Forelimb muscle (tissue), 1 donor: Measurements from ENCODE around the gene ACTG1. TPM values are rescaled to one million over a fixed set of nuclear protein-coding genes. Genes with fewer than 3 reads are reported as not detected.

Source experiments
- DNase-seq: peaks from one replicate; pipeline ENCODE4 v3.0.0-alpha.2; 2013; ENCODE audit warnings: low read depth
- polyA plus RNA-seq: library from polyadenylated mRNA; unstranded; fragments of 120-200 nt; gene quantifications from one replicate; pipeline ENCODE4 v1.2.1, GENCODE V29; 2013; ENCODE audit not compliant: insufficient read length

The ACTG1 gene
- polyA plus RNA-seq, 1 donor = 935 TPM

GRCh38 chr17:81518113-81518784 is 5.7 kb upstream of the ACTG1 start:
- DNase-seq = no peak

GRCh38 chr17:81517339-81518112 is 4.9 kb upstream of the ACTG1 start:
- no peak for DNase-seq

GRCh38 chr17:81517009-81517338 is 4.4 kb upstream of the ACTG1 start:
- DNase-seq = no peak

GRCh38 chr17:81516439-81516838 is 3.8 kb upstream of the ACTG1 start:
- no peak for DNase-seq

- DNase-seq = no peak
Measured at GRCh38 chr17:81515530-81516041, 3.0 kb upstream of the ACTG1 start.

GRCh38 chr17:81514739-81515529 is 2.3 kb upstream of the ACTG1 start:
- DNase-seq = no peak

GRCh38 chr17:81514489-81514738 is 1.8 kb upstream of the ACTG1 start:
- DNase-seq = no peak

GRCh38 chr17:81513753-81514488 is 1.3 kb upstream of the ACTG1 start:
- no peak for DNase-seq

- DNase-seq = no peak
Measured at GRCh38 chr17:81513372-81513752, 763 bp upstream of the ACTG1 start.

- no peak for DNase-seq
Measured at GRCh38 chr17:81511804-81512561, 616 bp downstream of the ACTG1 start.

GRCh38 chr17:81511554-81511803 is 1.1 kb downstream of the ACTG1 start:
- no peak for DNase-seq

- DNase-seq = no peak
Measured at GRCh38 chr17:81510785-81511553, 1.6 kb downstream of the ACTG1 start.

- DNase-seq = no peak
Measured at GRCh38 chr17:81509972-81510784, 2.4 kb downstream of the ACTG1 start.

- DNase-seq = no peak
Measured at GRCh38 chr17:81509207-81509971, 3.2 kb downstream of the ACTG1 start.

GRCh38 chr17:81508639-81509206 is 3.9 kb downstream of the ACTG1 start:
- no peak for DNase-seq

- DNase-seq = no peak
Measured at GRCh38 chr17:81503619-81504018, 9.0 kb downstream of the ACTG1 start.

- no peak for DNase-seq
Measured at GRCh38 chr17:81502471-81503017, 10.1 kb downstream of the ACTG1 start.

- DNase-seq = no peak
Measured at GRCh38 chr17:81500047-81500446, 12.6 kb downstream of the ACTG1 start.

GRCh38 chr17:81499601-81499970 is 13.0 kb downstream of the ACTG1 start:
- DNase-seq = no peak
